Naive B cell (primary cell): ENCODE results near the gene MLANA. TPM values are rescaled to one million over a fixed set of nuclear protein-coding genes. Genes with fewer than 3 reads are reported as not detected.

Experiments
- ATAC-seq, 2 donors: fragments of 150-1000 bp; cut with Tn5 transposase; 2 replicates each; pipeline ENCODE4 v1.10.0; 2021; ENCODE audit warnings: low read depth in 2 of 2, mild to moderate bottlenecking in 2 of 2, moderate library complexity in 2 of 2
- DNase-seq: peaks from one replicate; pipeline ENCODE4 v3.0.0; 2022
- H3K27ac Mint-ChIP-seq, 6 donors: one replicate each; pipeline ENCODE4 v1.8.0; 2020 to 2022; ENCODE audit warnings: mild to moderate bottlenecking in 6 of 6, mixed read lengths in 6 of 6, moderate library complexity in 5 of 6, inconsistent platforms in 2 of 6
- H3K27me3 Mint-ChIP-seq, 3 donors: one replicate each; pipeline ENCODE4 v1.8.0; 2021 to 2022; ENCODE audit warnings: mixed read lengths in 3 of 3, mild to moderate bottlenecking in 1 of 3
- H3K36me3 Mint-ChIP-seq, 2 donors: one replicate each; pipeline ENCODE4 v1.8.0; 2020 to 2022; ENCODE audit warnings: mixed read lengths in 2 of 2, inconsistent platforms in 1 of 2, mild to moderate bottlenecking in 1 of 2
- H3K4me1 Mint-ChIP-seq, 3 donors: one replicate each; pipeline ENCODE4 v1.8.0; 2020 to 2022; ENCODE audit warnings: mixed read lengths in 3 of 3, inconsistent platforms in 1 of 3, mild to moderate bottlenecking in 1 of 3, moderate library complexity in 1 of 3
- H3K4me3 Mint-ChIP-seq, 8 donors: one replicate each; pipeline ENCODE4 v1.8.0; 2020 to 2022; ENCODE audit warnings: mild to moderate bottlenecking in 8 of 8, mixed read lengths in 8 of 8, moderate library complexity in 8 of 8, inconsistent platforms in 2 of 8
- H3K9me3 Mint-ChIP-seq, 7 donors: one replicate each; pipeline ENCODE4 v1.8.0; 2020 to 2022; ENCODE audit warnings: mixed read lengths in 7 of 7, mild to moderate bottlenecking in 5 of 7, inconsistent platforms in 2 of 7, moderate library complexity in 1 of 7
- polyA plus RNA-seq, 6 donors: library from polyadenylated mRNA; unstranded; fragments of 300-500 nt; fragmentation: Illumina TruSeq; gene quantifications; one replicate each; pipeline ENCODE4 v1.2.3, GENCODE V29; 2021; ENCODE audit warnings: low read depth in 6 of 6

Gene MLANA
- polyA plus RNA-seq, 6 donors from 2014 or later = 0.15 to 0.45 (median 0.16) TPM; not detected in 3

GRCh38 chr9:5854063-5854790, 36.5 kb upstream of the MLANA start:
- no peaks in the 10 kb centered on the region for H3K27me3 Mint-ChIP-seq
- no peak overlapping the region for H3K27ac Mint-ChIP-seq
- no peaks in the 10 kb centered on the region for H3K4me1 Mint-ChIP-seq
- H3K4me3 Mint-ChIP-seq = no peak overlapping the region
- H3K36me3 Mint-ChIP-seq = peaks cover 0 to 12% of the 10 kb centered on the region in 2 donors
- ATAC-seq (no peak), DNase-seq (no peak)
- peaks cover 0 to 4% (median 0%) of the 10 kb centered on the region in 7 donors for H3K9me3 Mint-ChIP-seq

DNA sequence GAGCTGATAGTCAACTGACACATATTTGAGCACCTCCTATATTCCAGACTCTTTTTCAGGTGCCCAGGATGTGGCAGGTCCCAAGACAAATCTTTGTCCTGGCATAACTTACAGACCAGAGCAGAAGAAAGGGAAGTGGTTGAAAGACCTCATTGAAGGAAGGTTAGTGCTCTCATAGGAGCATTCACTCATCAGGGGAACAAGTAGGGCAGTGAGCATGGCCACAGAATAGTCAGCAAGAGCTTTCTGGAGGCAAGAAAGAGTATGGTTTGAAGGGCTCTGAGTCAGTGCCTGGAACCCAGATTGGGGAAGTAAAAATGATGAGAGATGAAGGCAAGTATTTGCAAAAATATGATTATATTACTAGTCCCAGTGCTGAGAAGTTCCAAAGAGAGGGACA, 32.8 kb upstream of the MLANA start:
- Mint-ChIP-seq H3K27me3 (no peaks in the 10 kb centered on the region), H3K4me1 (peaks cover 0 to 3% (median 0%) of the 10 kb centered on the region in 3 donors), H3K4me3 (no peak overlapping the region), H3K9me3 (peaks cover 0 to 4% (median 0%) of the 10 kb centered on the region in 7 donors), H3K36me3 (peaks cover 8 to 20% of the 10 kb centered on the region in 2 donors), H3K27ac (peak overlapping the region in 2 of 6 donors; percentile 7 to 24)
- DNase-seq (no peak), ATAC-seq (no peak)

GRCh38 chr9:5858833-5859232, 31.9 kb upstream of the MLANA start:
- Mint-ChIP-seq H3K4me3 (no peak overlapping the region), H3K36me3 (peaks cover 8 to 17% of the 10 kb centered on the region in 2 donors), H3K27me3 (no peaks in the 10 kb centered on the region), H3K9me3 (peaks cover 0 to 4% (median 0%) of the 10 kb centered on the region in 7 donors), H3K4me1 (peaks cover 0 to 3% (median 0%) of the 10 kb centered on the region in 3 donors), H3K27ac (peak overlapping the region in 1 of 6 donors; percentile 53)
- DNase-seq (no peak), ATAC-seq (no peak)

GRCh38 chr9:5863092-5863746, 27.5 kb upstream of the MLANA start:
- ATAC-seq = no peak
- Mint-ChIP-seq H3K27ac (no peak overlapping the region), H3K4me1 (peaks cover 0 to 3% (median 3%) of the 10 kb centered on the region in 3 donors), H3K4me3 (no peak overlapping the region), H3K27me3 (no peaks in the 10 kb centered on the region), H3K36me3 (peaks cover 8 to 14% of the 10 kb centered on the region in 2 donors), H3K9me3 (no peaks in the 10 kb centered on the region)
- no peak for DNase-seq

GRCh38 chr9:5864446-5864845, 26.2 kb upstream of the MLANA start:
- no peak for ATAC-seq
- Mint-ChIP-seq H3K9me3 (no peaks in the 10 kb centered on the region), H3K4me3 (no peak overlapping the region), H3K36me3 (peaks cover 8 to 14% of the 10 kb centered on the region in 2 donors), H3K4me1 (peaks cover 0 to 3% (median 3%) of the 10 kb centered on the region in 3 donors), H3K27me3 (no peaks in the 10 kb centered on the region), H3K27ac (no peak overlapping the region)
- no peak for DNase-seq

DNA sequence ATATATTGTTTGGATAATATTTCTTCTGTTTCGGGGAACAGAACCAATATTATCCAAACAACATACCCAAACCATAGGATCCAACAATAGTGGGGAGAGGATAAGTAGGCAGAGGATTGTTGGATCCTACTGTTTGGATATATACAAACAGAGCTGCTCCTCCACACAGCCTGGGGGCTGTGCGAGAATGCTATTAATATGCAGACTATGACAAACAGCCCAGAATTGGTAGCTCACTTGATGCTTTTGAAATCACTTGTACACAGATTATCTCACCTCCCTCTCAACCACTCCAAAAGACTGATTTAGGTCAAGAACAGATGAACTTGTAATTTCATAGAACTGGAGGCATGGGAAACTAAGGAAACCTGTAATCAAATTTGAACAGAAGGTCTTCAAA, 24.4 kb upstream of the MLANA start:
- ATAC-seq (no peak), DNase-seq (no peak)
- Mint-ChIP-seq H3K4me1 (peaks cover 0 to 3% (median 0%) of the 10 kb centered on the region in 3 donors), H3K4me3 (no peak overlapping the region), H3K9me3 (no peaks in the 10 kb centered on the region), H3K27me3 (no peaks in the 10 kb centered on the region), H3K27ac (no peak overlapping the region), H3K36me3 (peaks cover under 1 to 10% of the 10 kb centered on the region in 2 donors)

DNA sequence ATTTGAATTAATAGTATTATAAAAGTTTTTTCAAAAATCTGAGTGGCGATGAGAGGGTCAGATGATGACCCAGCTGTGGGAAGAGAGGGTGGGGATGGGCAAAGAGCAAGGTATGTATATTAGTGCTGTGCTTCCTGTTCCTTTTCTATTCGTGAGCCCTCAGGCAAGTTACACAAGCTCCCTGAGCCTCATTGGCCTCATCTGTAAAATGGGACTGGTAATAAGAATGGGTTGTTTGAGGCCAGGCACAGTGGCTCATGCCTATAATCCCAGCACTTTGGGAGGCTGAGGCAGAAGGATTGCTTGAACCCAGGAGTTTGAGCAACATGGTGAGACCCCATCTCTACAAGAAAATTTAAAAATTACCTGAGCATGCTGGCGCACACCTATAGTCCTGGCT, 24.0 kb upstream of the MLANA start:
- DNase-seq = no peak
- Mint-ChIP-seq H3K4me1 (peaks cover 0 to 3% (median 0%) of the 10 kb centered on the region in 3 donors), H3K27ac (no peak overlapping the region), H3K9me3 (no peaks in the 10 kb centered on the region), H3K36me3 (peaks cover 0 to 6% of the 10 kb centered on the region in 2 donors), H3K27me3 (no peaks in the 10 kb centered on the region), H3K4me3 (no peak overlapping the region)
- no peak for ATAC-seq

GRCh38 chr9:5868235-5868634, 22.5 kb upstream of the MLANA start:
- peaks cover 0 to 3% (median 0%) of the 10 kb centered on the region in 3 donors for H3K4me1 Mint-ChIP-seq
- ATAC-seq (no peak), DNase-seq (no peak)
- no peak overlapping the region for H3K4me3 Mint-ChIP-seq
- H3K9me3 Mint-ChIP-seq = no peaks in the 10 kb centered on the region
- no peak overlapping the region for H3K27ac Mint-ChIP-seq
- no peaks in the 10 kb centered on the region for H3K27me3 Mint-ChIP-seq
- peaks cover 6 to 7% of the 10 kb centered on the region in 2 donors for H3K36me3 Mint-ChIP-seq

DNA sequence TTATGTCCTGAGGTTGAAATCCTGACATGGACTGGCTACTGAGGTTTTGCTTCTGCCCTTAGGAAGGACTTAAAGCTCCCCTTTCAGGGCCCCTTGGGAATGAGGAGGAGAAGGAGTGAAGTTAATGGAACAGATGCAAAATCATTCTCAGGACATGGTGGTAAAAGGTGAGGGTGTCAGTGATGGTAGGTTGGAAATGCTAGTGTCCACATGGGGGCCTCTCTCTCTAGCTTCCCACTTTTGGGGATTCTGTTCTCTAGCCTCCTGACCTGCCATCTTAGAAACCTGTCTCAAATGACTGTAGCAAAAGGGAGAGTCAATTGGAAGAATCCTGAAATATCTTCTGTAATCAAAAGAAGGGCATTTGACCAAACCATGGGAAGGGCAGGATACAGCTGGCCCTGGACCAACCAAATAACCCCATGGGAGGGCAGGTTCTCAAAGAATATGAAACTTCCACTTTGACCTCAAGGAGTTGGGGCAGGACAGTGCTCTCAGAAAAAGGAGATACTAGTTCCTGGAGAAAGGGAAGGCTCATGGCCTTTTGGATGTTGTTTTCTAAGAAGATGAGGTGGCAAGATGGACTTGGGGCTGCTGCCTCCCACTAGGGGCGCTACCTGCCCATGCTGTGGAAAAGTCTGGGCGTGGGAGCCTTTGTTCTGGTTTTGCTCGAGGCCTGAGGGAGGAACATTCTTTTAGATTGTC, 21.2 kb upstream of the MLANA start:
- no peaks in the 10 kb centered on the region for H3K9me3 Mint-ChIP-seq
- peaks cover 6 to 7% of the 10 kb centered on the region in 2 donors for H3K36me3 Mint-ChIP-seq
- DNase-seq = no peak
- no peaks in the 10 kb centered on the region for H3K4me1 Mint-ChIP-seq
- no peaks in the 10 kb centered on the region for H3K27me3 Mint-ChIP-seq
- peak overlapping the region in 2 of 6 donors; percentile 26 to 44 for H3K27ac Mint-ChIP-seq
- no peak overlapping the region for H3K4me3 Mint-ChIP-seq
- no peak for ATAC-seq

- peaks cover 6 to 7% of the 10 kb centered on the region in 2 donors for H3K36me3 Mint-ChIP-seq
Measured at GRCh38 chr9:5870020-5870339, 20.7 kb upstream of the MLANA start.

DNA sequence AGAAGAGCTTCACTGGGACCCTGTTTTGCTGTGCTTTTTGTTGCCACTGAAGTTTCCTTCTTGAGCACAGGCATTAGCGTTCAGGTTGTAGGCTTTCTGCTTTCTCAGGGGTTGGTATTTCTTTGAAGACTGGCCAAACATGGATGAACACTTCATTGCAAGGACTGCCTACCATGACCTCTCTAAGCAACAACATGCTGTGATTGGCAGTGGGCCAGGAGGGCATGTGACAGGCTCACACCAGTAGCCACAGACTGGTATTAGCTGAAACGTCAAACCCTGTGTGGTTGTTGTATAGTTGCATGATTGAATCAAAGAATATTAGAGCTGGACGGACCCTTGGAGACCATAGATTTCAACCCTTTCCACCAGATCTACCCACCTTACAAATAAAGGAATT, 20.0 kb upstream of the MLANA start:
- Mint-ChIP-seq H3K27ac (no peak overlapping the region), H3K9me3 (no peaks in the 10 kb centered on the region)
- no peak for ATAC-seq

More at GRCh38 chr9:5870020-5870339, 20.7 kb upstream of the MLANA start:
- Mint-ChIP-seq H3K4me1 (peaks cover 0 to 2% (median 1%) of the 10 kb centered on the region in 3 donors), H3K27ac (no peak overlapping the region), H3K4me3 (no peak overlapping the region), H3K27me3 (no peaks in the 10 kb centered on the region), H3K9me3 (no peaks in the 10 kb centered on the region)
- no peak for DNase-seq
- ATAC-seq = no peak

GRCh38 chr9:5871785-5872184, 18.9 kb upstream of the MLANA start:
- no peak for ATAC-seq
- no peak for DNase-seq
- no peaks in the 10 kb centered on the region for H3K27me3 Mint-ChIP-seq
- H3K9me3 Mint-ChIP-seq = peaks cover 0 to 3% (median 0%) of the 10 kb centered on the region in 7 donors
- H3K27ac Mint-ChIP-seq = no peak overlapping the region
- H3K4me1 Mint-ChIP-seq = peaks cover 6 to 16% (median 15%) of the 10 kb centered on the region in 3 donors
- peaks cover 6 to 15% of the 10 kb centered on the region in 2 donors for H3K36me3 Mint-ChIP-seq
- no peak overlapping the region for H3K4me3 Mint-ChIP-seq

More for the DNA sequence above, 20.0 kb upstream of the MLANA start:
- H3K27me3 Mint-ChIP-seq = no peaks in the 10 kb centered on the region
- DNase-seq = no peak
- H3K4me3 Mint-ChIP-seq = no peak overlapping the region
- H3K36me3 Mint-ChIP-seq = peaks cover 6 to 7% of the 10 kb centered on the region in 2 donors
- peaks cover under 1 to 8% (median 7%) of the 10 kb centered on the region in 3 donors for H3K4me1 Mint-ChIP-seq

- Mint-ChIP-seq H3K27ac (peak overlapping the region in 1 of 6 donors; percentile 26), H3K36me3 (peaks cover 5 to 15% of the 10 kb centered on the region in 2 donors), H3K4me3 (no peak overlapping the region), H3K9me3 (peaks cover 0 to 3% (median 0%) of the 10 kb centered on the region in 7 donors), H3K4me1 (peaks cover 6 to 16% (median 15%) of the 10 kb centered on the region in 3 donors), H3K27me3 (no peaks in the 10 kb centered on the region)
- ATAC-seq = no peak
- DNase-seq = no peak
Measured at GRCh38 chr9:5872511-5872910, 18.2 kb upstream of the MLANA start.
